IMR-90 (cell line): ENCODE measurements around the gene ABHD2.

ENCODE experiments used
- BHLHE40 ChIP-seq: fragments of 150-350 bp; IDR thresholded peaks from 2 replicates; pipeline ENCODE4 v1.6.1; 2016; ENCODE audit warnings: mild to moderate bottlenecking, low read depth, low read length
- CEBPB ChIP-seq: IDR thresholded peaks from 2 replicates; pipeline ENCODE4 v1.6.1; 2012; ENCODE audit warnings: low read depth, low read length, improper control_type of control experiment
- CTCF ChIP-seq: conservative IDR thresholded peaks from 2 replicates; pipeline ENCODE4 v1.5.1; 2012; ENCODE audit warnings: mild to moderate bottlenecking, low read depth, low read length, improper control_type of control experiment
- ELK1 ChIP-seq: fragments of 150-350 bp; IDR thresholded peaks from 2 replicates; pipeline ENCODE4 v1.6.1; 2016; ENCODE audit warnings: low read depth, mild to moderate bottlenecking, low read length, moderate library complexity, borderline replicate concordance
- MAFK ChIP-seq: IDR thresholded peaks from 2 replicates; pipeline ENCODE4 v1.6.1; 2012; ENCODE audit warnings: low read depth, low read length, improper control_type of control experiment
- MAZ ChIP-seq: IDR thresholded peaks from 2 replicates; pipeline ENCODE4 v1.6.1; 2012; ENCODE audit warnings: low read depth, mild to moderate bottlenecking, low read length, improper control_type of control experiment, moderate library complexity, borderline replicate concordance
- MXI1 ChIP-seq: IDR thresholded peaks from 2 replicates; pipeline ENCODE4 v1.6.1; 2012; ENCODE audit warnings: low read depth, mild to moderate bottlenecking, low read length, moderate library complexity, borderline replicate concordance
- POLR2A ChIP-seq: IDR thresholded peaks from 2 replicates; pipeline ENCODE4 v1.6.1; 2012; ENCODE audit warnings: mild to moderate bottlenecking, low read depth, low read length
- RAD21 ChIP-seq: IDR thresholded peaks from 2 replicates; pipeline ENCODE4 v1.6.1; 2012; ENCODE audit warnings: low read length, improper control_type of control experiment
- RCOR1 ChIP-seq: IDR thresholded peaks from 2 replicates; pipeline ENCODE4 v1.6.1; 2012; ENCODE audit warnings: mild to moderate bottlenecking, low read length, improper control_type of control experiment; ENCODE audit not compliant: insufficient replicate concordance
- RFX5 ChIP-seq: IDR thresholded peaks from 2 replicates; pipeline ENCODE4 v1.8.0; 2012; ENCODE audit warnings: low read depth, mild to moderate bottlenecking, low read length, moderate library complexity
- SMC3 ChIP-seq: fragments of 150-350 bp; IDR thresholded peaks from 2 replicates; pipeline ENCODE4 v1.6.1; 2016; ENCODE audit warnings: low read depth, mild to moderate bottlenecking, antibody characterized with exemption, low read length, moderate library complexity
- TF ChIP-seq, protein P1 (sequence below): fragments of 150-350 bp; IDR thresholded peaks from 2 replicates; pipeline ENCODE4 v1.6.1; 2017; ENCODE audit warnings: mild to moderate bottlenecking, antibody characterized with exemption, low read length, low read depth

DNA sequence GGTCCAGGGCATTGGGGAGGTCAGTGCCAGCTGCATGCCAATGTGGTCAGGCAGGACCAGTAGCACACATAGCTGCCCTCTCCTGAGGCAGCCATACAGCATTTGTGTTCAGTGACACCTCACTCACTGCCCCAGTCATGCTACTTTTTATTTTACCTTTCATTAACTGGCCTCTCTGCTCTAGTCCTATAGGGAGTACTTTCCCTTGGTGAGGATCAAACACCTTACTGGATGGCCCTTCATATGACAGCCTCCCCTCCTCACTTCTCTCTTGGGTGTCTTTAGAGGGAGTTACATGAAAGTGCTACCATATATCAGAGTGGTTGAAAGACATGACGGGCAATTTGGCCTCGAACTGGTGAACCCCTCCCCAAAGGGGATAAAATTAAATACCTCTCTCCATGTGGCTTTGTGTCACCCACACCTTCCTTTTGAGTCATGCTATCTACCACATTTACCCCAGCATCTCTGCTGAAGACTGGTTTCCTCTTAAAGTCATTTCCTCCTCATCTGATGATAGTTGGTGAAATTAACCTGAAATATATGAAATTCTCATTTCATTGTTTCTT is 115.5 kb downstream of the ABHD2 start:
- TF ChIP-seq CTCF (no peak), POLR2A (no peak), BHLHE40 (no peak), SMC3 (no peak), RFX5 (no peak), MXI1 (no peak), RAD21 (no peak), CEBPB (no peak), RCOR1 (no peak), ELK1 (no peak), MAZ (no peak), MAFK (no peak)
- TF ChIP-seq, protein P1, sequence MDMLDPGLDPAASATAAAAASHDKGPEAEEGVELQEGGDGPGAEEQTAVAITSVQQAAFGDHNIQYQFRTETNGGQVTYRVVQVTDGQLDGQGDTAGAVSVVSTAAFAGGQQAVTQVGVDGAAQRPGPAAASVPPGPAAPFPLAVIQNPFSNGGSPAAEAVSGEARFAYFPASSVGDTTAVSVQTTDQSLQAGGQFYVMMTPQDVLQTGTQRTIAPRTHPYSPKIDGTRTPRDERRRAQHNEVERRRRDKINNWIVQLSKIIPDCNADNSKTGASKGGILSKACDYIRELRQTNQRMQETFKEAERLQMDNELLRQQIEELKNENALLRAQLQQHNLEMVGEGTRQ, result no peak
